ENCODE measurements around the gene RPS21. TPM values are rescaled to one million over a fixed set of nuclear protein-coding genes. Genes with fewer than 3 reads are reported as not detected.

The RPS21 gene
- total RNA-seq, 1 donor from 2014 or later, result 1,828 TPM

DNA sequence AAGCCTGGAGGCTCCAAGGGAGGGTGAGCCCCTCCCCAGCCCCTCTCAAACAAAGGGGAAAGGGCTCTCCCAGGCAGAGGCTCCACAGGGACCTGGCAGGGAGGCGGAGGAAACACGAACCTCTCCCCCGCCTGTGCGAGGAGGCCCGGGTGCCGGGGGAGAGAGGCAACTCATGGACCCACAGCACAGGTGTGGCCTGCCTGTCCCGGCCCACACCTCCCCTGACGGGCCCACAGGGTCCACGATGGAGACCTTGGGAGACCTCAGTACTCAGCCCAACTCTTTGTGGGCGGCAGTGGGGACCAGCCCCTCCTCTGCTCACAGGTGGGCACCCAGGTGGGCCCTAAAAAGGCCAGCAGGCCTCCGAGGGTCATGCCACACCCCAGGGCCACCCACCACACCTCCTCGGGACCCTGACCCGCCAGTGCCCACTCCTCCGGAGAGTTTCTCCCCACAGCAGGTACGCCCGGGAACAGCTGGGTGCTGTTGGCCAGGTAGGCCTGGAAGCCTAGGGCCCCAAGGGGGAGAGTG lies 32.0 kb upstream of the RPS21 start:
- H3K27ac ChIP-seq, result peak overlapping the region; percentile 98 to 99
- intact Hi-C loops (cut with DNase I), result loop anchor here (2.0 kb wide), 1 partner anchor 14 kb away; no protein-coding TSS in a partner anchor
- no peak for DNase-seq (ENCODE audit: low spot score in 2 of 2)
- peaks cover 61 to 77% of the 10 kb centered on the region in 2 donors for H3K4me1 ChIP-seq
- H3K9me3 ChIP-seq, result no peaks in the 10 kb centered on the region
- TF ChIP-seq, protein P1, sequence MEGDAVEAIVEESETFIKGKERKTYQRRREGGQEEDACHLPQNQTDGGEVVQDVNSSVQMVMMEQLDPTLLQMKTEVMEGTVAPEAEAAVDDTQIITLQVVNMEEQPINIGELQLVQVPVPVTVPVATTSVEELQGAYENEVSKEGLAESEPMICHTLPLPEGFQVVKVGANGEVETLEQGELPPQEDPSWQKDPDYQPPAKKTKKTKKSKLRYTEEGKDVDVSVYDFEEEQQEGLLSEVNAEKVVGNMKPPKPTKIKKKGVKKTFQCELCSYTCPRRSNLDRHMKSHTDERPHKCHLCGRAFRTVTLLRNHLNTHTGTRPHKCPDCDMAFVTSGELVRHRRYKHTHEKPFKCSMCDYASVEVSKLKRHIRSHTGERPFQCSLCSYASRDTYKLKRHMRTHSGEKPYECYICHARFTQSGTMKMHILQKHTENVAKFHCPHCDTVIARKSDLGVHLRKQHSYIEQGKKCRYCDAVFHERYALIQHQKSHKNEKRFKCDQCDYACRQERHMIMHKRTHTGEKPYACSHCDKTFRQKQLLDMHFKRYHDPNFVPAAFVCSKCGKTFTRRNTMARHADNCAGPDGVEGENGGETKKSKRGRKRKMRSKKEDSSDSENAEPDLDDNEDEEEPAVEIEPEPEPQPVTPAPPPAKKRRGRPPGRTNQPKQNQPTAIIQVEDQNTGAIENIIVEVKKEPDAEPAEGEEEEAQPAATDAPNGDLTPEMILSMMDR (IDR thresholded peaks at IDR 0.05), result no peak
- H3K27me3 ChIP-seq, result no peaks in the 10 kb centered on the region
- peak overlapping the region; percentile 49 to 60 for H3K4me3 ChIP-seq
- H3K36me3 ChIP-seq, result peaks cover 21 to 25% of the 10 kb centered on the region in 2 donors

- H3K27me3 ChIP-seq, result no peaks in the 10 kb centered on the region
- peak overlapping the region; percentile 98 to 99 for H3K27ac ChIP-seq
- DNase-seq (ENCODE audit: low spot score in 2 of 2), result peak in 1 of 2 donors; percentile 88
- H3K4me3 ChIP-seq, result peak overlapping the region; percentile 49 to 60
- intact Hi-C loops (cut with DNase I), result loop anchor here (2.0 kb wide), 1 partner anchor 13 kb away; no protein-coding TSS in a partner anchor
- H3K4me1 ChIP-seq, result peaks cover 63 to 79% of the 10 kb centered on the region in 2 donors
- no peaks in the 10 kb centered on the region for H3K9me3 ChIP-seq
- TF ChIP-seq, protein P1 (IDR thresholded peaks at IDR 0.05), result no peak
- H3K36me3 ChIP-seq, result peaks cover 18 to 19% of the 10 kb centered on the region in 2 donors
Measured at GRCh38 chr20:62355516-62355877, 31.4 kb upstream of the RPS21 start.

GRCh38 chr20:62355878-62356588 lies 30.9 kb upstream of the RPS21 start:
- Histone ChIP-seq H3K4me1 (peaks cover 63 to 84% of the 10 kb centered on the region in 2 donors), H3K9me3 (no peaks in the 10 kb centered on the region), H3K27ac (peak overlapping the region; percentile 98 to 99), H3K27me3 (no peaks in the 10 kb centered on the region), H3K36me3 (peaks cover 13 to 17% of the 10 kb centered on the region in 2 donors), H3K4me3 (peak overlapping the region; percentile 49 to 60)
- intact Hi-C loops (cut with DNase I), result loop anchor here (1.0 to 2.0 kb wide), 2 partner anchors 8 to 13 kb away; no protein-coding TSS in a partner anchor
- DNase-seq (ENCODE audit: low spot score in 2 of 2), result peak in 1 of 2 donors; percentile 85
- TF ChIP-seq, protein P1 (IDR thresholded peaks at IDR 0.05), result no peak

- peak overlapping the region; percentile 98 to 99 for H3K27ac ChIP-seq
- H3K36me3 ChIP-seq, result peaks cover 7 to 12% of the 10 kb centered on the region in 2 donors
- peaks cover 65 to 90% of the 10 kb centered on the region in 2 donors for H3K4me1 ChIP-seq
Measured at GRCh38 chr20:62356589-62357186, 30.2 kb upstream of the RPS21 start.

DNA sequence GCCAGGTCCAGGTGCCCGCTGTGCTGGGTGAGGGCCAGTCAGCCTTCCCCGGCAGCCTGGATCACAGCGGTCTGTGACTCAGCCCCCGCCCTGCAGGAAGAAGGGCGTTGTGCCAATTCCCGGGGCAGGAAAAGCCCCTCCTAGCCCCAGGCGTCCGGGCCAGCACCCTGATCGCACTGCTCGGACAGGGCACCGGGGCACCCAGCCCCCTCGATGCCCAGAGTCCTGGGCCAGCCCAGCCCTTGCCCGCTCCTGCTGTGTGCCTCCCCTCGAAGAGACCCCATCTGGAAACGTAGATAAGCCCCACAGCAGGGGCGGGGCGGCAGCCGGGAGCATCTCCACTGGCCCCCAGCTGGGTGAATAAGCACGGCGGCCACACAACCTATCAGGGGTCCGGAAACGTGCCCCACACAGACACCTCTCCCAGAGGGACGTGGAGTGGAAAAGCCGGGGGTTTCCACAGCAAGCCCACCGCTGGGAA lies 29.7 kb upstream of the RPS21 start:
- H3K9me3 ChIP-seq, result no peaks in the 10 kb centered on the region
- H3K4me3 ChIP-seq, result peak overlapping the region; percentile 49 to 60
- H3K27me3 ChIP-seq, result no peaks in the 10 kb centered on the region
- peaks cover 65 to 93% of the 10 kb centered on the region in 2 donors for H3K4me1 ChIP-seq
- H3K27ac ChIP-seq, result peak overlapping the region; percentile 98 to 99
- intact Hi-C loops (cut with DNase I), result no loop called here
- TF ChIP-seq, protein P1 (IDR thresholded peaks at IDR 0.05), result no peak
- peak in 1 of 2 donors; percentile 91 for DNase-seq (ENCODE audit: low spot score in 2 of 2)
- peaks cover 2 to 12% of the 10 kb centered on the region in 2 donors for H3K36me3 ChIP-seq

More at GRCh38 chr20:62356589-62357186, 30.2 kb upstream of the RPS21 start:
- TF ChIP-seq, protein P1 (IDR thresholded peaks at IDR 0.05), result no peak
- DNase-seq (ENCODE audit: low spot score in 2 of 2), result no peak
- intact Hi-C loops (cut with DNase I), result loop anchor here (1.0 kb wide), 1 partner anchor 8 kb away; no protein-coding TSS in a partner anchor
- H3K4me3 ChIP-seq, result peak overlapping the region; percentile 49 to 60
- H3K9me3 ChIP-seq, result no peaks in the 10 kb centered on the region
- no peaks in the 10 kb centered on the region for H3K27me3 ChIP-seq
